ENCODE data around the gene PREX1. TPM values are rescaled to one million over a fixed set of nuclear protein-coding genes. Genes with fewer than 3 reads are reported as not detected.

Gene PREX1
- total RNA-seq, 1 experiment from 2014 or later = 20.0 TPM

DNA sequence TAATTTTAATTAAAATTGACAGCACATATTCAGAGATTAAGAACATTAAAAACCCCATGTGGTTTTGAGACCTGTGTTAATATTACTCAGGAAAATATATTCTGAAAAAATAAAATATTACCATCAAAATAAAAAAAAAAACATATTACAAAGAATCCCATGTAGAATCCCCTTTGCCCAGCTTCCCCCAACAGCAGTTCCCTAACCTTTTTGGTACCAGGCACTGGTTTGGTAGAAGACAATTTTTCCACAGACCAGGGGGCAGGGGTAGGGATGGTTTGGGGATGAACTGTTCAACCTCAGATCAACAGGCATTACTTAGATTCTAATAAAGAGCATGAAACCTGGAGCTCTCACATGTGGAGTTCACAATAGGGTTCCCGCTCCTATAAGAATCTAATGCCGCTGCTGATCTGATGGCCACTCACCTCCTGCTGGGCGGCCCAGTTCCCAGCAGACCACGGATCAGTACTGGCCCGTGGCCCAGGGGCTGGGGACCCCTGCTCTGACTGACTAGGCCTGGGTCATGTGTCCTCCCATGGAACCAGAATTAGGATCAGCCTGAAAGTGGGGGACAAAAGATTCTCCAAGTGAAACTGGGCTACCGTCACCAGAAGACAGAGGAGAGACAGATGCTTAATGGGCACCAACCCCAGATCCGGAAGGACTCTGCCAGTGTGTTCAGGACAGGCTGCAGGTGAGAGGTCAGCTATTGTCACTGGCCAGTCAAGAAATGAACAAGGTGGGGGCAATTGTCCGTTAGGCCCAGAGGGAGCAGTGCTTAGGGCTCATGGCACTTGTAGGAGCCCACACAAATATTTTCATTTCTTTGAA is 235.5 kb downstream of the PREX1 start:
- POLR2A ChIA-PET = no interaction called here
- DNase-seq (ENCODE audit: low read depth, low spot score) = no peak

DNA sequence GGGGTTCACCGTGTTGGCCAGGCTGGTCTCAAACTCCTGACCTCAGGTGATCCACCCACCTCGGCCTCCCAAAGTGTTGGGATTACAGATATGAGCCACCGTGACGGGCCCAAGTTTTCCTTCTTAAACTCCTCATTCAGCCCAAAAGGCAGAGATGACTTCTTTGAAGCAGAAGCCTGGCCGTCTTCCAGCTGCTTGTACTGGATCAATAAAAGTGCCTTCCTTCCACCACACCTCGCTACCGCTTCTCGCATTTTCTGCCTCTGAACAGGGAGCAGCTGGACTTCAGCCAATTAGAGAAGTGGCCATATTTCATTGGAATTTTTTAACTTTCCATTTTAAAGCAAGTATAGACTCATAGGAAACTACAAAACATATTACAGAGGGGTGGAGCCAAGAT is 241.1 kb downstream of the PREX1 start:
- CTCF ChIA-PET = no interaction called here
- POLR2A ChIA-PET = no interaction called here

More for the DNA sequence above, 235.5 kb downstream of the PREX1 start:
- Histone ChIP-seq H3K4me1 (ENCODE audit: control insufficient read depth, insufficient read depth, low read length) (no peaks in the 10 kb centered on the region), H3K9me3 (ENCODE audit: control insufficient read depth, insufficient read depth, low read depth, low read length) (no peaks in the 10 kb centered on the region), H3K36me3 (ENCODE audit: control insufficient read depth, insufficient read depth, low read length) (no peaks in the 10 kb centered on the region), H3K27ac (ENCODE audit: low read length) (no peak overlapping the region), H3K4me3 (ENCODE audit: low read depth in 2 of 2, low read length in 2 of 2) (no peak overlapping the region), H3K27me3 (ENCODE audit: control insufficient read depth, insufficient read depth, low read length) (no peaks in the 10 kb centered on the region)
- TF ChIP-seq POLR2AphosphoS5 (IDR thresholded peaks at IDR 0.05; ENCODE audit: low read depth, low read length) (no peak), TCF7L2 (IDR thresholded peaks at IDR 0.05; ENCODE audit: low read depth, low read length) (no peak), SIN3A (IDR thresholded peaks at IDR 0.05; ENCODE audit: borderline replicate concordance, insufficient read depth, low read depth, low read length) (no peak)
- TF ChIP-seq, protein P1, sequence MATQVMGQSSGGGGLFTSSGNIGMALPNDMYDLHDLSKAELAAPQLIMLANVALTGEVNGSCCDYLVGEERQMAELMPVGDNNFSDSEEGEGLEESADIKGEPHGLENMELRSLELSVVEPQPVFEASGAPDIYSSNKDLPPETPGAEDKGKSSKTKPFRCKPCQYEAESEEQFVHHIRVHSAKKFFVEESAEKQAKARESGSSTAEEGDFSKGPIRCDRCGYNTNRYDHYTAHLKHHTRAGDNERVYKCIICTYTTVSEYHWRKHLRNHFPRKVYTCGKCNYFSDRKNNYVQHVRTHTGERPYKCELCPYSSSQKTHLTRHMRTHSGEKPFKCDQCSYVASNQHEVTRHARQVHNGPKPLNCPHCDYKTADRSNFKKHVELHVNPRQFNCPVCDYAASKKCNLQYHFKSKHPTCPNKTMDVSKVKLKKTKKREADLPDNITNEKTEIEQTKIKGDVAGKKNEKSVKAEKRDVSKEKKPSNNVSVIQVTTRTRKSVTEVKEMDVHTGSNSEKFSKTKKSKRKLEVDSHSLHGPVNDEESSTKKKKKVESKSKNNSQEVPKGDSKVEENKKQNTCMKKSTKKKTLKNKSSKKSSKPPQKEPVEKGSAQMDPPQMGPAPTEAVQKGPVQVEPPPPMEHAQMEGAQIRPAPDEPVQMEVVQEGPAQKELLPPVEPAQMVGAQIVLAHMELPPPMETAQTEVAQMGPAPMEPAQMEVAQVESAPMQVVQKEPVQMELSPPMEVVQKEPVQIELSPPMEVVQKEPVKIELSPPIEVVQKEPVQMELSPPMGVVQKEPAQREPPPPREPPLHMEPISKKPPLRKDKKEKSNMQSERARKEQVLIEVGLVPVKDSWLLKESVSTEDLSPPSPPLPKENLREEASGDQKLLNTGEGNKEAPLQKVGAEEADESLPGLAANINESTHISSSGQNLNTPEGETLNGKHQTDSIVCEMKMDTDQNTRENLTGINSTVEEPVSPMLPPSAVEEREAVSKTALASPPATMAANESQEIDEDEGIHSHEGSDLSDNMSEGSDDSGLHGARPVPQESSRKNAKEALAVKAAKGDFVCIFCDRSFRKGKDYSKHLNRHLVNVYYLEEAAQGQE (IDR thresholded peaks at IDR 0.05; ENCODE audit: insufficient read depth in 1 of 2, low read depth in 2 of 2, low read length in 1 of 2) = no peak
- TF ChIP-seq, protein P2, sequence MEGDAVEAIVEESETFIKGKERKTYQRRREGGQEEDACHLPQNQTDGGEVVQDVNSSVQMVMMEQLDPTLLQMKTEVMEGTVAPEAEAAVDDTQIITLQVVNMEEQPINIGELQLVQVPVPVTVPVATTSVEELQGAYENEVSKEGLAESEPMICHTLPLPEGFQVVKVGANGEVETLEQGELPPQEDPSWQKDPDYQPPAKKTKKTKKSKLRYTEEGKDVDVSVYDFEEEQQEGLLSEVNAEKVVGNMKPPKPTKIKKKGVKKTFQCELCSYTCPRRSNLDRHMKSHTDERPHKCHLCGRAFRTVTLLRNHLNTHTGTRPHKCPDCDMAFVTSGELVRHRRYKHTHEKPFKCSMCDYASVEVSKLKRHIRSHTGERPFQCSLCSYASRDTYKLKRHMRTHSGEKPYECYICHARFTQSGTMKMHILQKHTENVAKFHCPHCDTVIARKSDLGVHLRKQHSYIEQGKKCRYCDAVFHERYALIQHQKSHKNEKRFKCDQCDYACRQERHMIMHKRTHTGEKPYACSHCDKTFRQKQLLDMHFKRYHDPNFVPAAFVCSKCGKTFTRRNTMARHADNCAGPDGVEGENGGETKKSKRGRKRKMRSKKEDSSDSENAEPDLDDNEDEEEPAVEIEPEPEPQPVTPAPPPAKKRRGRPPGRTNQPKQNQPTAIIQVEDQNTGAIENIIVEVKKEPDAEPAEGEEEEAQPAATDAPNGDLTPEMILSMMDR (IDR thresholded peaks at IDR 0.05) = no peak
- no peak for ATAC-seq
- no TSS peak for BruUV-seq (replicated peaks)
- intact Hi-C loops (cut with micrococcal nuclease; ENCODE audit: unreplicated experiment) = no loop called here
- in situ Hi-C loops (cut with HindIII; ENCODE audit: low pct_unique_long_range_greater_than_20kb, low sequenced_read_pairs) = no loop called here
- CTCF ChIA-PET = no interaction called here

More for the DNA sequence above, 241.1 kb downstream of the PREX1 start:
- intact Hi-C loops (cut with micrococcal nuclease; ENCODE audit: unreplicated experiment) = no loop called here
- BruUV-seq (replicated peaks) = no TSS peak
- DNase-seq (ENCODE audit: low read depth, low spot score) (no peak), ATAC-seq (no peak)
- H3K4me1 ChIP-seq (ENCODE audit: control insufficient read depth, insufficient read depth, low read length) = no peaks in the 10 kb centered on the region
- TF ChIP-seq, protein P1 (IDR thresholded peaks at IDR 0.05; ENCODE audit: insufficient read depth in 1 of 2, low read depth in 2 of 2, low read length in 1 of 2) = no peak
- TF ChIP-seq, protein P2 (IDR thresholded peaks at IDR 0.05) = no peak
- TF ChIP-seq SIN3A (IDR thresholded peaks at IDR 0.05; ENCODE audit: borderline replicate concordance, insufficient read depth, low read depth, low read length) (no peak), POLR2AphosphoS5 (IDR thresholded peaks at IDR 0.05; ENCODE audit: low read depth, low read length) (no peak), TCF7L2 (IDR thresholded peaks at IDR 0.05; ENCODE audit: low read depth, low read length) (no peak)
- in situ Hi-C loops (cut with HindIII; ENCODE audit: low pct_unique_long_range_greater_than_20kb, low sequenced_read_pairs) = no loop called here
- H3K4me3 ChIP-seq (ENCODE audit: low read depth in 2 of 2, low read length in 2 of 2) = peak overlapping the region in 1 of 2 experiments; percentile 16; a peak in 1 of 4 replicates
- H3K27me3 ChIP-seq (ENCODE audit: control insufficient read depth, insufficient read depth, low read length) = no peaks in the 10 kb centered on the region
- H3K36me3 ChIP-seq (ENCODE audit: control insufficient read depth, insufficient read depth, low read length) = no peaks in the 10 kb centered on the region
- H3K27ac ChIP-seq (ENCODE audit: low read length) = no peak overlapping the region
- H3K9me3 ChIP-seq (ENCODE audit: control insufficient read depth, insufficient read depth, low read depth, low read length) = no peaks in the 10 kb centered on the region

Data from Panc1 (cell line).